ENCODE data around the gene MAP2K6.

- no peak for TF ChIP-seq ATF3 (IDR thresholded peaks at IDR 0.05; ENCODE audit: insufficient read depth, low read depth, low read length)
- no peak for TF ChIP-seq EP300 (IDR thresholded peaks at IDR 0.05; ENCODE audit: borderline replicate concordance in 1 of 2, low read depth in 2 of 2, low read length in 2 of 2)
- TF ChIP-seq CREB1 (IDR thresholded peaks at IDR 0.05): no peak
- no peak for TF ChIP-seq SIX5 (IDR thresholded peaks at IDR 0.05; ENCODE audit: low read depth, low read length)
- no peak for TF ChIP-seq CTCF (IDR thresholded peaks at IDR 0.05; ENCODE audit: control extremely low read depth in 1 of 3, insufficient read depth in 1 of 3, low read depth in 1 of 3, low read length in 3 of 3)
- no peak for TF ChIP-seq JUND (IDR thresholded peaks at IDR 0.05; ENCODE audit: low read length)
- no peak for TF ChIP-seq BCL11A (IDR thresholded peaks at IDR 0.05; ENCODE audit: low read depth in 2 of 2, low read length in 2 of 2)
- no peak for TF ChIP-seq CEBPB (IDR thresholded peaks at IDR 0.05; ENCODE audit: low read depth, low read length)
- no peak for TF ChIP-seq YY1 (IDR thresholded peaks at IDR 0.05; ENCODE audit: low read depth, low read length)
- TF ChIP-seq FOSL1 (IDR thresholded peaks at IDR 0.05; ENCODE audit: insufficient read depth, low read depth, low read length): no peak
- TF ChIP-seq NRF1 (IDR thresholded peaks at IDR 0.05; ENCODE audit: low read depth, low read length): no peak
- no peak for TF ChIP-seq USF2 (IDR thresholded peaks at IDR 0.05; ENCODE audit: low read length)
- TF ChIP-seq TCF12 (IDR thresholded peaks at IDR 0.05; ENCODE audit: low read depth, low read length): no peak
- no peak for TF ChIP-seq EGR1 (IDR thresholded peaks at IDR 0.05; ENCODE audit: borderline replicate concordance, low read depth, low read length)
Observed at GRCh38 chr17:69405096-69405495, 9.4 kb upstream of the MAP2K6 start.

Data from H1 (cell line).